Smooth muscle cell (in vitro differentiated cells): ENCODE data around the gene LETM1. TPM values are rescaled to one million over a fixed set of nuclear protein-coding genes. Genes with fewer than 3 reads are reported as not detected.

Experiments used
- DNase-seq: peaks from one replicate; lab custom pipeline; 2025; ENCODE audit not compliant: unreplicated experiment; lab: John Stamatoyannopoulos, UW
- H2AFZ ChIP-seq: fragments of 200-600 bp; sonication (generic); 2 replicates; pipeline ENCODE4 v1.6.0; 2016; ENCODE audit warnings: antibody characterized with exemption, low read depth, mild to moderate bottlenecking
- H3F3A ChIP-seq: fragments of 200-600 bp; sonication (generic); 2 replicates; pipeline ENCODE4 v1.6.0; 2017; ENCODE audit warnings: antibody characterized with exemption, low read depth
- H3K27ac ChIP-seq: fragments of 200-600 bp; sonication (generic); 2 replicates; pipeline ENCODE4 v1.5.1; 2016; ENCODE audit warnings: low read depth, mild to moderate bottlenecking
- H3K27me3 ChIP-seq: fragments of 200-600 bp; sonication (generic); 2 replicates; pipeline ENCODE4 v1.6.1; 2016; ENCODE audit warnings: low read depth, mild to moderate bottlenecking
- H3K36me3 ChIP-seq: fragments of 200-600 bp; sonication (generic); 2 replicates; pipeline ENCODE4 v1.5.1; 2016; ENCODE audit warnings: low read depth
- H3K4me1 ChIP-seq: fragments of 200-600 bp; sonication (generic); 2 replicates; pipeline ENCODE4 v1.5.1; 2016; ENCODE audit warnings: low read depth
- H3K4me2 ChIP-seq: fragments of 200-600 bp; sonication (generic); 2 replicates; pipeline ENCODE4 v1.6.0; 2016; ENCODE audit warnings: mild to moderate bottlenecking
- H3K4me3 ChIP-seq: fragments of 200-600 bp; sonication (generic); 2 replicates; pipeline ENCODE4 v1.5.1; 2016; ENCODE audit warnings: mild to moderate bottlenecking
- H3K79me2 ChIP-seq: fragments of 200-600 bp; sonication (generic); 2 replicates; pipeline ENCODE4 v1.6.0; 2016; ENCODE audit warnings: low read depth, mild to moderate bottlenecking
- H3K9ac ChIP-seq: fragments of 200-600 bp; sonication (generic); 2 replicates; pipeline ENCODE4 v1.6.0; 2016; ENCODE audit warnings: low read depth
- H3K9me3 ChIP-seq: fragments of 200-600 bp; sonication (generic); replicated peaks from 2 replicates; pipeline ENCODE4 v1.5.1; 2016; ENCODE audit warnings: low read depth
- H4K20me1 ChIP-seq: fragments of 200-600 bp; sonication (generic); 2 replicates; pipeline ENCODE4 v1.6.0; 2016; ENCODE audit warnings: low read depth
- WGBS: methylation state at CpG from one replicate; pipeline ENCODE4 v1.1.7; 2016; ENCODE audit warnings: low lambda C conversion rate; 5-methylcytosine and 5-hydroxymethylcytosine counted together
- polyA plus RNA-seq: library from polyadenylated mRNA; unstranded; fragments of >200 nt; fragmentation: Nextera tagmentation; extraction: Ambion mirVana; gene quantifications from 2 replicates; pipeline ENCODE4 v1.2.1, GENCODE V29; 2016
- total RNA-seq: library from RNA; depleted of rRNA; stranded (reverse); fragments of >200 nt; gene quantifications from 2 replicates; pipeline ENCODE4 v1.2.3, GENCODE V29; 2014
- TF ChIP-seq, protein P1 (sequence below): fragments of 200-600 bp; sonication (generic); IDR thresholded peaks from 2 replicates; pipeline ENCODE4 v1.5.1; 2017; ENCODE audit warnings: borderline replicate concordance, mild to moderate bottlenecking, antibody characterized with exemption; ENCODE audit not compliant: insufficient read depth, poor library complexity, severe bottlenecking

Gene LETM1
- total and polyA plus RNA-seq, 2 experiments from 2014 or later = 15.3 to 17.1 TPM

- peak overlapping the region; percentile 95 for H3K4me2 ChIP-seq
- no peaks in the 10 kb centered on the region for H3K36me3 ChIP-seq
- TF ChIP-seq, protein P1, sequence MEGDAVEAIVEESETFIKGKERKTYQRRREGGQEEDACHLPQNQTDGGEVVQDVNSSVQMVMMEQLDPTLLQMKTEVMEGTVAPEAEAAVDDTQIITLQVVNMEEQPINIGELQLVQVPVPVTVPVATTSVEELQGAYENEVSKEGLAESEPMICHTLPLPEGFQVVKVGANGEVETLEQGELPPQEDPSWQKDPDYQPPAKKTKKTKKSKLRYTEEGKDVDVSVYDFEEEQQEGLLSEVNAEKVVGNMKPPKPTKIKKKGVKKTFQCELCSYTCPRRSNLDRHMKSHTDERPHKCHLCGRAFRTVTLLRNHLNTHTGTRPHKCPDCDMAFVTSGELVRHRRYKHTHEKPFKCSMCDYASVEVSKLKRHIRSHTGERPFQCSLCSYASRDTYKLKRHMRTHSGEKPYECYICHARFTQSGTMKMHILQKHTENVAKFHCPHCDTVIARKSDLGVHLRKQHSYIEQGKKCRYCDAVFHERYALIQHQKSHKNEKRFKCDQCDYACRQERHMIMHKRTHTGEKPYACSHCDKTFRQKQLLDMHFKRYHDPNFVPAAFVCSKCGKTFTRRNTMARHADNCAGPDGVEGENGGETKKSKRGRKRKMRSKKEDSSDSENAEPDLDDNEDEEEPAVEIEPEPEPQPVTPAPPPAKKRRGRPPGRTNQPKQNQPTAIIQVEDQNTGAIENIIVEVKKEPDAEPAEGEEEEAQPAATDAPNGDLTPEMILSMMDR = no peak
- peaks cover 27% of the 10 kb centered on the region for H4K20me1 ChIP-seq
- peaks cover 7% of the 10 kb centered on the region for H3K27me3 ChIP-seq
- H3K9me3 ChIP-seq = no peaks in the 10 kb centered on the region
- 33% methylated on average over 28 of the region's 32 CpGs for WGBS
- peak overlapping the region; percentile 61 for H3K4me3 ChIP-seq
- no peaks in the 10 kb centered on the region for H3F3A ChIP-seq
- no peak overlapping the region for H2AFZ ChIP-seq
- no peak overlapping the region for H3K9ac ChIP-seq
- no peak for DNase-seq
- H3K4me1 ChIP-seq = peaks cover 13% of the 10 kb centered on the region
- no peaks in the 10 kb centered on the region for H3K79me2 ChIP-seq
- no peak overlapping the region for H3K27ac ChIP-seq
Observed at GRCh38 chr4:1795299-1796195, 60.4 kb downstream of the LETM1 start.

DNA sequence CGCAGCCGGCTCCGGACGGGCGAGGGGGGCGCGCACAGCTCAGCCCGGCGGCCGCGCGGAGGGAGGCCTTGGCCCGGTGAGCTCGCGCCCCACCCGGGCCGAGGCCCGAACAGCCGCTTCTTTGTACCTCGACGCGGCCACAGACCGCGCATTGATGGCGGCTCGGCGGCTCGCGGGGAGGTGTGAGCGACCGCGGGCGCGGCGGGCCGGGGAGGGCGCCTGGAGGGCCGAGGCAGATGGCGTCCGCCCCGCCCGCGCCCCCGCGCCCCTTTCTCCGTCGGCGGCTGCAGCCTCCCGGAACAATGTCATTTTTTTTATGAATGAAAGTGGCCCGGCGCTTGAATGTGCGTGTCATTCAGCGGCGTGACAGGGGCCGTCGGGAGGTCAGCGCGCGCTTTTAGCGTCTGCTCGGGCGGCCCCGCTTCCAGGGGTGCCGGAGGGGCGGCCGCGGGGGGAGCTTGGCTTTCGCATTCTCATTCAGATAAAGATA lies 61.1 kb downstream of the LETM1 start:
- Histone ChIP-seq H3K4me3 (peak overlapping the region; percentile 61), H3K4me2 (peak overlapping the region; percentile 95)
- TF ChIP-seq, protein P1 = no peak

DNA sequence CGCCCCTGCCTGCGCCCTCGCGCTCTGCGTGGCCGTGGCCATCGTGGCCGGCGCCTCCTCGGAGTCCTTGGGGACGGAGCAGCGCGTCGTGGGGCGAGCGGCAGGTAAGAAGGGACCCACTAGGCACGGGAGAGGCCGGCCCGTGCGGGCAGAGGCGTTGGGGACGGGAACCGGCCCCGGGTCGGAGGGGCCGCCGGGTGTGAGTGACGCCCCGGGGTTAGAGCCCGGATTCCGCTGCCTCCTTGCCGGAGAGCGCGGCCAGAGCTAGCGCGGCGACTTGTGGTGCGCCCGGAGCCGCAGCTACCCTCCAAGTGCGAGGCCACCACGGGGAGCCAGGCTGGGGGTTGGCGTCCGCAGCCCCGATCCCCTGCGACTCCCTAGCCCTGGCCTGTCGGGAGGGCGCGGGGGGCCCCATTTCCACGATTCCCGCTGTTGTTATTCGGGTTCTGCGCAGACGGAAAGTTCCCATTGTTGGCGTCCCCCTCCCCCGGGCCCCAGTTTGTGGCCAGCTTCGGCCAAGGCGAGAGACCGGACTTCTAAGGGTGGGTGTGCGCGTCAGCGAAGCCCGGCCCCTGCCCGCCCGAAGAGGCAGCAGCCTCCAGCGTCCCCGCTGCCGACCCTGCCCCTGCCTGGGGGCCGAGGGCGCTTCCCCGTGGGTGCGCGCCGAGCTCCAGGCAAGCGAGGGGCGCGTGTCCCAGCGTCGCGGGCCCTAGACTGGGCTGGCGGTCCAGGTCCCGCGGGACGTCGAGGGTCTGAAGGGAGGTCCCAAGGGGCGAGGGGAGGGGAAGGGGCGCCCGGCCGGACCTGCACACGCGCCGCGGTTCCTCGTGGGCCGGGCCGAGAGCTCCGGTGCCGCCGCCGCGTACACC lies 61.8 kb downstream of the LETM1 start:
- Histone ChIP-seq H3K79me2 (no peaks in the 10 kb centered on the region), H2AFZ (peak overlapping the region; percentile 45), H3K27me3 (peaks cover 7% of the 10 kb centered on the region), H3K4me3 (peak overlapping the region; percentile 61), H3K27ac (no peak overlapping the region), H3K9me3 (no peaks in the 10 kb centered on the region), H3K4me1 (peaks cover 13% of the 10 kb centered on the region), H3K4me2 (peak overlapping the region; percentile 95), H3K36me3 (no peaks in the 10 kb centered on the region), H4K20me1 (peaks cover 27% of the 10 kb centered on the region), H3K9ac (no peak overlapping the region), H3F3A (no peaks in the 10 kb centered on the region)
- WGBS = 1% methylated on average over 60 of the region's 101 CpGs
- no peak for DNase-seq
- TF ChIP-seq, protein P1 = no peak

More for the DNA sequence above, 61.1 kb downstream of the LETM1 start:
- no peak overlapping the region for H3K27ac ChIP-seq
- H3K4me1 ChIP-seq = peaks cover 13% of the 10 kb centered on the region
- no peaks in the 10 kb centered on the region for H3K9me3 ChIP-seq
- H3K9ac ChIP-seq = no peak overlapping the region
- no peak for DNase-seq
- no peaks in the 10 kb centered on the region for H3F3A ChIP-seq
- H2AFZ ChIP-seq = no peak overlapping the region
- H4K20me1 ChIP-seq = peaks cover 27% of the 10 kb centered on the region
- H3K27me3 ChIP-seq = peaks cover 7% of the 10 kb centered on the region
- H3K36me3 ChIP-seq = no peaks in the 10 kb centered on the region
- WGBS = 2% methylated on average over 46 of the region's 68 CpGs
- H3K79me2 ChIP-seq = no peaks in the 10 kb centered on the region
